HG02973 (cell line): ENCODE measurements around the gene ERC2.

Experiments
- ATAC-seq: cut with Tn5 transposase; IDR thresholded peaks from one replicate; pipeline ENCODE4 v1.9.1; 2021; ENCODE audit warnings: moderate library complexity; ENCODE audit not compliant: unreplicated experiment

The ERC2 gene

DNA sequence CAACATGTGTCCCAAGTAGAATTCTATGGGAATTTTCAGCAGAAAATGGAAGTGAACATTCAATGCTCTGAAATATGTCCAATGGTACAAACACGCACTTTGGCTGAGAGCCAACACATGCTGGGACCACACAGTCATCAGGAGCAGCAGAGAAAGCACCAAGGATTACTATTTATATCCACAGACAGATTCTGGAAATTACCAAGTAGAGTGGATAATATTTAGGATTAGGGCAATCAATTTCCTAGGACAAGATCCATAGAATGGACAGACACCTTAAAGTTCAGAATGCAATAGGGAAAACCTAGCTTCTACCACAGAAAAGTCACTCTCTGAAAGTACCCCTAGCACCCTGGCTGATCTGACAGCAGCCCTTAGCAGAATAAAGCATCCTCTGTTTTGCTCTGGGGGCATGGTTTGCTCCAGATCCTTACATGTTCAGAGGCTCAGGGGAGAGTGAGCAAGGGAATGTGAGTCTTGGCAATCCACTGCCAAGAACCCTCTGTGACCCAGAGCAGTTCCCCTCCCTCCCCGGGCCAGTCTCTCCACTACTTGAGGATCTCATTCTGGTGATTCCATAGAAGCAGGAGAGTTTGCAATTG lies 775.2 kb downstream of the ERC2 start:
- ATAC-seq = no peak

GRCh38 chr3:55692295-55692956 lies 775.8 kb downstream of the ERC2 start:
- no peak for ATAC-seq

- no peak for ATAC-seq
These were observed 777.1 kb downstream of the ERC2 start for GRCh38 chr3:55691141-55691540.

GRCh38 chr3:55690726-55691125 lies 777.5 kb downstream of the ERC2 start:
- no peak for ATAC-seq

DNA sequence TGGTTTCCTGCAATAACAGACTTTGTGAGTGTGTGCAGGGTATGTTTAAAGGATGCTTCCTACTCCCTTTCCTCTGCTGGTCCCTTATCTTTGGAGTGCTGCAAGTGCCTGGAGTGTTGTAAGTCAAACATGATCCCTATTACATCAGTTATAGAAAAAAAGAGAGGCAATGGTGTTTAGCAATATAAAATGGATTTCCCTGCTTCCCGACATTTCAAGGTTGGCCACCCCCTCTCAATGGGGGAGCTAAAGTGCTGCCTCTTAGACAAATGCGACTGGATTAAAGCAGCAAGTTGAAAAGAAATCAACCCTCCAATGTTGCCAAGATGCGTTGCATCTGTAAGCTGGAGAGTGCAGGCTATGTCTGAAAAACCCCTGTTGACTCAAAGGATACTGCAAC lies 778.1 kb downstream of the ERC2 start:
- ATAC-seq = no peak

DNA sequence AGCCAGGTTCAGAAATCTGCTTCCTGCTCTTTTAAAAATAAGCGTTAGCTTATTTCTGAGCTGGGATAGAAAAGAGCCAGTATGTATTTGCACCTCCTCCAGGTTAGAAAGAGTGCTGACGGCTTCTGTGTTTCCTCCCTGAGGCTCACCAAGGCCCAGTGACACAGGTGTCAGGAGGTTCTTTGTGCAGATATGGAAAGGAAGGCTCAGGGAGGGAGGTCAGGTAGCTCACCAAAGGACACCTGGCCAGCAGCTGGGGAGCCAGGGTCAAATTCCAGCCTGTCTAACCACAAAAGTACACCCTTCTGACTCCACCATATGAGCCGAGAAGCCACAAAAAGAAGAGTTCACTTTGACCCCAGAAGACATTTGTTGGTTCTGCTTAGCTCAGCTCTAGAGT lies 780.1 kb downstream of the ERC2 start:
- ATAC-seq = no peak

GRCh38 chr3:55687526-55687925 lies 780.7 kb downstream of the ERC2 start:
- ATAC-seq = no peak

DNA sequence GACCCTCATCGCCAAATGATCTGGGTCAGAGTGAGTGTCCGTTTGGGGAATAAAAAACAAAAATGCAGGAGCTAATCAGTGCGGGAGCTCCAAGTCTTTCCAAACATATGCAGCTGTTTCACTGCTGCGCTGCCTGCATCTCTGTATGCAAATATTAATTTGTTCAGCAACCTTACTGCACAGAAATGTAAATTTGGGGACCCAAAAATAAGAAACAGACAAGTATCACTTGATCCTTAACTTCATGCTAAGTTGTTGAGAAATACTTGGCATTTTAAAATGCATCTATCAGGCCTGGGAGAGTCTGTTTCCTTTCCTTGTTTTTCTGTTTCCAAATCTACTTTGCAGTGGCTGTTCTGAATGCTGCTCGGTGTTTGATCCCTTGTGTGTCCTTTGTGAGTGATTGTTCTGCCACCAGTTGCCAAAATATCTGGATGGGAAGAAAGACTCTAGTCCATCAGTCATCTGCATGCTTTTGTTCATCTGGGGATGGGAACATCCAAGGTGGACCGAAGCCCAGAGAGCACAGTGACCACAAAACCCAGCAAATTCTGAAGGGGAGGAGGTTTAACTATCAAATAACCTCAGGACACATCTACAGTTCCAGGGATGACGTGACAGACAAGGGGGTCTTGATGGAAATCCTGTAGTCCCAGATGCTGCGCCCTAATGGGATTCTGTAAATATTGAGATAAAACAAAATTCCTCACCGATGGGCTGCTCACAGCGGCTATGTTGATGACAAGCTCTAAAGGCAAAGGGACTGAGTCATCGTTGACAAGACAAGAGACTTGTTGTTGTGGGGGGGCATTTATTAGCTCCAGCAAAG lies 781.6 kb downstream of the ERC2 start:
- ATAC-seq = no peak

DNA sequence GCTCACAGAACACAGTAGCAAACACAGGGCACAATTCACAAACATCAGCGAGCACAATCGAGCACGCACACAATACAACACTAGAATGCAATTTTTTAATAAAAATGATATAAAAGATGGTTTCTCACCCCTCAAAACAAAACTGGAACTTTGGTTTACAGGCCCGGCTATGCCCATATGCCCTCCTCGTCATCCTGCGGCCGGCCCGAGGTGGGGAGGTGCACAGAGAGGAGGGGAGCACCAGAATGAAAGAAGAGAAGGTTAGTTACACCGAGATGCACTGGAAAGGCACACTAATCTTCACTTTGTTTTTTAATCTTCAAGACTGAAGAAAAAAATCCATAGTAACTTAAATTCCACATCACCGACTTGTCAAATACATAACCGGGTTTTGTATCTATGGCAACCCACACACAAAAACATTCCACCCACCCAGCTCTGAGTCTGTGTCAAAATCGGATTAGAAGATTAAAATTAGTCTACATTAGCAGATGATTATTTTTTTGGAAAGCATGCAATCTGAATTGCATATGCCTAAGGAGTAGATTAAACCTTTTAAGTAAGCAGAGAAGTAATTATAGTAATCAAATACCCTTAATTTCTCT lies 784.5 kb downstream of the ERC2 start:
- no peak for ATAC-seq

GRCh38 chr3:55682461-55682860 lies 785.8 kb downstream of the ERC2 start:
- ATAC-seq = no peak

- ATAC-seq = no peak
These were observed 789.6 kb downstream of the ERC2 start for GRCh38 chr3:55678546-55679216.

GRCh38 chr3:55676643-55677042 lies 791.6 kb downstream of the ERC2 start:
- no peak for ATAC-seq

DNA sequence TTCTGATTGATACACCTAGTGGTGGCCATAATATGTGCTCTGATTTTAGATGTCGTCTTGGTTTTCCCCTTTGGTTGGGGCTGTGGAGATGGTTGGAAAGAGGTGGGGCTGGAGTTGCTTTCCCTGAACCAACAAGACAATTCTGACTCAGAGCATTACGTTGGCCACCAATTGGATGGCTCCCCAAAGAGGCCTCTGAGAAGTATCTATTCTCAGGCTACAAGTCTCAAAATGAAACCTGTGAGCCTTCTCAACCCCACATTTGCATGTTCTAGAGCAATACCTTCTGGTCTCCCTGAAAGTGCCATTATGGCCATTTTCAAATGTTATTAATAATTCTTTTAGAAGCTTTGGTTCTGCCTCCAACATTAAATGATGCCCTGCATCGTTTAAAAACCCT lies 792.8 kb downstream of the ERC2 start:
- ATAC-seq = peak; percentile 99

DNA sequence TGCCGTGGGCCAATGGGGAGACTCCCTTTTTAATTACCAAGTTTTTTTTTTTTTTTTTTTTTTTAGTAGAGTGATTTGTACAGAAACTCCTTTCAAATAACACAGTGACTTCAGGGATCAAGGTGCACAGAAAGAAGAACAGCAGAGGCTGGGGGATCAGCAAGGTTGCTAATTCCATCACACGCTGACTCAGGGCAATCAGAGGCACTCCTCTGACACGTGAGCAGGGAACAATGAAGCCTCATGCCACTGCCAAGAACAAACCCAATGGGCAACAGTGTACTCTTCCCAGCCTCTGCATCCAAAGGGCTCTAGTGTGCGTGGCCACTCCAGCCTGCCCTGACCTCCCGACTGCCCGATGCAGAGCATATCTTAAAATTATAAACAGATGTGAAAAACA lies 794.5 kb downstream of the ERC2 start:
- ATAC-seq = no peak

GRCh38 chr3:55669133-55669532 lies 799.1 kb downstream of the ERC2 start:
- no peak for ATAC-seq

DNA sequence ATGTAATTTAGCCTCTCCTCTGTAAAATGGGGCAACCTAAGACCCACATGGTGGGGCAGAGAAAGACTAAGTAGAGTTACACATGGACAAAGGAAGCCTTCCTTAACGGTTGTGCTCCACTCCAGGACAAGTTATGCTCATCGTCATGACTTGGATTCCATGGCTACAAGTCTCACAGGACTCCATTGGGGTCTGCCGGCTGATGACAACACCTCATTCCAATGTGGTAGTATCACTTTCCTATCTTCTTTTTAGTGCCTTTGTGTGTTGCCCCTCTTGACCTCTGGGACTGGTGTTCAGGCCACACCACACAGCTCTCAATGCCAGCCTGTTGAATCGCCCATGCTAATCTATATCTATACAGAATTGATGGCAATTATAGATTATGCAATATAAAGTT lies 799.9 kb downstream of the ERC2 start:
- no peak for ATAC-seq

DNA sequence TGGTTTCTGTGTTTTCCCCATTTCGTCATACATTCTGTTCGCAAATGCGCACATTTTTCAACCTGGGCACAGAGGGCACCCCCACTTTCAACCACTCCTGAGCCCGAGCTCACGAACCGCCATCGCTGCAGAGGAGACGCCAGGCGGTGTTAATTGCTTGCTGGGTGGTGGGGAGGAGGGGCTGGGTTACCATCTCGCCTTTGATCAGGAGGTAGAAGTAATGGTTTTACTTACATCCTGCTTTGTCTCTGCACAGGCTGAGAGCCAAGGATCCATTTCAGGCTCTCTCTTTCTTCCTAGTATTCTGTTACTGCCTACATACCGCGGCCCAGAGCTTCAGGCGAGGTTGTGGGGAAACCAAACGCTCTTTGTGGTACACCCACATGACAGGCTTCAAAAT lies 803.9 kb downstream of the ERC2 start:
- no peak for ATAC-seq

GRCh38 chr3:55662683-55663082 lies 805.6 kb downstream of the ERC2 start:
- ATAC-seq = no peak

DNA sequence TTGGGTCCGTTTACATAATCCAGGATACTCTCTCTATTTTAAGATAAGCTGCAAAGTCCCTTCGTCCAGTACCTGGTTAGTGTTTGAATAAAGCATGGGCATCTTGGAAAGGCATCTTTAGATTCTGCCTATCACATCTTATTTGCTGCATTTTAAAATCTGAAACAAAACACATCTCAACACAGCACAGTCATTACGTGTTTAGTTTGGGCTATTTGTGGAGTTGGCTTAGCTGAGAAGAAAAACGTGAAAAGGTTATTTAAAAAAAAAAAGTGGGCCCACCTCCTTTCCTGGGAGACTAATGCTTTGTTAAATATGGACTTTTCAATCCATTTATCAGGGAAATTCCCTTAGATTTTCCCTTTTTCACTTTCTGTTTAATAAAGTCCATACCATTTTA lies 806.7 kb downstream of the ERC2 start:
- no peak for ATAC-seq

- ATAC-seq = no peak
These were observed 807.1 kb downstream of the ERC2 start for GRCh38 chr3:55661141-55661540.

- ATAC-seq = no peak
These were observed 807.6 kb downstream of the ERC2 start for GRCh38 chr3:55660642-55661041.
